ENCODE results near the gene RNF168.

DNA sequence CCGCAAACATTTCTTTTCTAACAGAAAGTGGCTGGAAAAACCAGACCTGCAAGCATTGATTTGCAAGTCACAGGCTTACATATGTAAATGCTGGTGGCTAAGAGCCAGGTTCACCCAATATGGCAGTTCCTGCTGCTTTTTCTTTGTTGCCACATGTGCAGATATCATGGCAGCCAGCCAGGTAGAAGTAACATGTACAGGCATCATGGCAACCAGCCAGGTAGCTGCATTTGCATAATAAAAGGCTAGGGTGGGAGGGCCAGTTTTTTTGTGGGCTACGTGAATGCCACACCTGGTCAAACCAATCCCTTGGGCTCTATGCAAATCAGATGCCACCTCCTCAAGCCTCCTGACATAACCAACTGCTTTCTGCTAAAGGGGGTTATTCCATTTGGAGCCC, 14.4 kb upstream of the RNF168 start:
- TF ChIP-seq, protein P1, sequence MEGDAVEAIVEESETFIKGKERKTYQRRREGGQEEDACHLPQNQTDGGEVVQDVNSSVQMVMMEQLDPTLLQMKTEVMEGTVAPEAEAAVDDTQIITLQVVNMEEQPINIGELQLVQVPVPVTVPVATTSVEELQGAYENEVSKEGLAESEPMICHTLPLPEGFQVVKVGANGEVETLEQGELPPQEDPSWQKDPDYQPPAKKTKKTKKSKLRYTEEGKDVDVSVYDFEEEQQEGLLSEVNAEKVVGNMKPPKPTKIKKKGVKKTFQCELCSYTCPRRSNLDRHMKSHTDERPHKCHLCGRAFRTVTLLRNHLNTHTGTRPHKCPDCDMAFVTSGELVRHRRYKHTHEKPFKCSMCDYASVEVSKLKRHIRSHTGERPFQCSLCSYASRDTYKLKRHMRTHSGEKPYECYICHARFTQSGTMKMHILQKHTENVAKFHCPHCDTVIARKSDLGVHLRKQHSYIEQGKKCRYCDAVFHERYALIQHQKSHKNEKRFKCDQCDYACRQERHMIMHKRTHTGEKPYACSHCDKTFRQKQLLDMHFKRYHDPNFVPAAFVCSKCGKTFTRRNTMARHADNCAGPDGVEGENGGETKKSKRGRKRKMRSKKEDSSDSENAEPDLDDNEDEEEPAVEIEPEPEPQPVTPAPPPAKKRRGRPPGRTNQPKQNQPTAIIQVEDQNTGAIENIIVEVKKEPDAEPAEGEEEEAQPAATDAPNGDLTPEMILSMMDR (IDR thresholded peaks at IDR 0.05; ENCODE audit: poor library complexity, severe bottlenecking): no peak
- no peak for TF ChIP-seq SMC3 (conservative IDR thresholded peaks at IDR 0.05; ENCODE audit: poor library complexity)
